Stomach (tissue), 9 donors: ENCODE measurements around the gene PPP1CC. TPM values are rescaled to one million over a fixed set of nuclear protein-coding genes. Genes with fewer than 3 reads are reported as not detected.

Source experiments
- DNase-seq, 2 donors: peaks; one replicate each; pipeline versions ENCODE4 v3.0.0 to v3.0.0-alpha.2; 2013 to 2019
- H3K27ac ChIP-seq, 5 donors: fragments of 200-600 bp in 4 of 5; sonication (generic) in 4 of 5; one replicate each; pipeline ENCODE4 v1.5.1; 2013 to 2019; ENCODE audit warnings: mild to moderate bottlenecking in 1 of 5, moderate library complexity in 1 of 5
- H3K27me3 ChIP-seq, 3 donors: fragments of 200-600 bp; sonication (generic); one replicate each; pipeline ENCODE4 v1.5.1; 2017 to 2019; ENCODE audit warnings: mixed run types in 1 of 3
- H3K36me3 ChIP-seq, 4 donors: fragments of 200-600 bp; sonication (generic); 1 replicate in 3 of 4; 2 replicates in 1 of 4; pipeline ENCODE4 v1.5.1; 2016 to 2019
- H3K4me1 ChIP-seq, 4 donors: fragments of 200-600 bp; sonication (generic); one replicate each; pipeline ENCODE4 v1.5.1; 2016 to 2019
- H3K4me3 ChIP-seq, 4 donors: fragments of 200-600 bp; sonication (generic) in 3 of 4; one replicate each; pipeline ENCODE4 v1.5.1; 2016 to 2019; ENCODE audit warnings: mild to moderate bottlenecking in 1 of 4
- H3K9me3 ChIP-seq, 4 donors: fragments of 200-600 bp; sonication (generic); one replicate each; pipeline ENCODE4 v1.5.1; 2016 to 2019
- EP300 ChIP-seq: sonication (generic); formaldehyde crosslinking; IDR thresholded peaks from one replicate; pipeline ENCODE4 v1.6.1; 2017; ENCODE audit warnings: antibody characterized with exemption
- POLR2A ChIP-seq, 4 donors: fragments of 450-650 bp; IDR thresholded peaks; one replicate each; pipeline ENCODE4 v1.6.1; 2016; ENCODE audit warnings: antibody characterized with exemption in 4 of 4, control low read depth in 2 of 4, mild to moderate bottlenecking in 1 of 4, moderate library complexity in 1 of 4
- POLR2AphosphoS5 ChIP-seq, 3 donors: sonication (generic); formaldehyde crosslinking; IDR thresholded peaks; one replicate each; pipeline ENCODE4 v1.6.1; 2016; ENCODE audit warnings: antibody characterized with exemption in 3 of 3
- WGBS, 5 donors: extraction: QIAGEN DNeasy Blood & Tissue Kit in 3 of 5; methylation state at CpG; one replicate each; pipeline versions ENCODE4 v1.1.5 to v1.1.7; 2013 to 2018; 5-methylcytosine and 5-hydroxymethylcytosine counted together
- intact Hi-C: fragments of 100-400 bp; cut with DNase I; formaldehyde crosslinking; loops from one replicate; pipeline ENCODE4 v1.15.1; 2023; ENCODE audit warnings: low total_unique reads
- polyA plus RNA-seq, 3 donors: library from polyadenylated mRNA; stranded (reverse); fragments of 200-250 nt; gene quantifications; one replicate each; pipeline ENCODE4 v1.2.3, GENCODE V29; 2013
- total RNA-seq, 5 donors: library from RNA; depleted of rRNA; stranded (reverse); fragments of >200 nt; gene quantifications; one replicate each; pipeline versions ENCODE4 v1.1.0 to v1.2.3, GENCODE V29; 2014 to 2016
- TF ChIP-seq, protein P1 (sequence below), 7 experiments: fragments of 450-650 bp in 4 of 7; fragments of 200-600 bp in 3 of 7; sonication (generic) in 3 of 7; IDR thresholded peaks; one replicate each; pipeline ENCODE4 v1.5.1; 2016 to 2019; ENCODE audit warnings: antibody characterized with exemption in 7 of 7, control low read depth in 2 of 7, mild to moderate bottlenecking in 1 of 7
- donor health status: healthy with polysubstance abuse.
- donor health status: Bipolar disorder and iron deficiency.
- donor health status: healthy.

PPP1CC gene
- total and polyA plus RNA-seq, 8 donors, result 44.9 to 205 (median 90.2) TPM

DNA sequence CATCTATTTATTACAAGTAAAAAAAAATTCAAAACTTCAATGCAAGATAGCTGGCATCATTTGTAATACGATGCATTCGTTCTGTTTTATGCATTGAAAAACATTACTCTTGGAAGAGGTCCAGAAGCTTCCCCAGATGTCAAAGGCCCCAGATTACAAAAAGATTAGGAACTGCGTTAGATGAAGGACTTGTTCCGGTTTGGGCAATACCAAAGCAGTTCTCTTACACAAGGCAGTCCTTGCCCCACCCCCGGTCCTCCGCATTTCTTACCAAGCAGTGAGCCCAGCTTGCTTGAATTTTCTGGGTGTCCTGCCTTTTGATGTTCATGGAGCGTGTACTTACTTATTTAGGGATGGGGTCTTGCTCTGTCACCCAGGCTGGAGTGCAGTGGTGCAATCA, 49.0 kb downstream of the PPP1CC start:
- intact Hi-C loops, result loop anchor here (10.0 kb wide), 1 partner anchor 79 kb away; the partner anchor contains the start of gene TCTN1
- DNase-seq, result no peak
- H3K27ac ChIP-seq, result peak overlapping the region in 3 of 5 donors; percentile 25 to 55 (median 50)
- H3K4me1 ChIP-seq, result peaks cover 0 to 42% (median 22%) of the 10 kb centered on the region in 4 donors
- no peaks in the 10 kb centered on the region for H3K36me3 ChIP-seq
- H3K4me3 ChIP-seq, result no peak overlapping the region
- no peak for TF ChIP-seq EP300
- TF ChIP-seq, protein P1, sequence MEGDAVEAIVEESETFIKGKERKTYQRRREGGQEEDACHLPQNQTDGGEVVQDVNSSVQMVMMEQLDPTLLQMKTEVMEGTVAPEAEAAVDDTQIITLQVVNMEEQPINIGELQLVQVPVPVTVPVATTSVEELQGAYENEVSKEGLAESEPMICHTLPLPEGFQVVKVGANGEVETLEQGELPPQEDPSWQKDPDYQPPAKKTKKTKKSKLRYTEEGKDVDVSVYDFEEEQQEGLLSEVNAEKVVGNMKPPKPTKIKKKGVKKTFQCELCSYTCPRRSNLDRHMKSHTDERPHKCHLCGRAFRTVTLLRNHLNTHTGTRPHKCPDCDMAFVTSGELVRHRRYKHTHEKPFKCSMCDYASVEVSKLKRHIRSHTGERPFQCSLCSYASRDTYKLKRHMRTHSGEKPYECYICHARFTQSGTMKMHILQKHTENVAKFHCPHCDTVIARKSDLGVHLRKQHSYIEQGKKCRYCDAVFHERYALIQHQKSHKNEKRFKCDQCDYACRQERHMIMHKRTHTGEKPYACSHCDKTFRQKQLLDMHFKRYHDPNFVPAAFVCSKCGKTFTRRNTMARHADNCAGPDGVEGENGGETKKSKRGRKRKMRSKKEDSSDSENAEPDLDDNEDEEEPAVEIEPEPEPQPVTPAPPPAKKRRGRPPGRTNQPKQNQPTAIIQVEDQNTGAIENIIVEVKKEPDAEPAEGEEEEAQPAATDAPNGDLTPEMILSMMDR (IDR thresholded peaks at IDR 0.05), result no peak
- no peak for TF ChIP-seq POLR2A (IDR thresholded peaks at IDR 0.05)
- TF ChIP-seq POLR2AphosphoS5 (IDR thresholded peaks at IDR 0.05), result no peak
- no peaks in the 10 kb centered on the region for H3K27me3 ChIP-seq
- 34 to 50% (median 42%) methylated on average over 7 of the region's 7 CpGs for WGBS, 5 donors
- H3K9me3 ChIP-seq, result no peaks in the 10 kb centered on the region

DNA sequence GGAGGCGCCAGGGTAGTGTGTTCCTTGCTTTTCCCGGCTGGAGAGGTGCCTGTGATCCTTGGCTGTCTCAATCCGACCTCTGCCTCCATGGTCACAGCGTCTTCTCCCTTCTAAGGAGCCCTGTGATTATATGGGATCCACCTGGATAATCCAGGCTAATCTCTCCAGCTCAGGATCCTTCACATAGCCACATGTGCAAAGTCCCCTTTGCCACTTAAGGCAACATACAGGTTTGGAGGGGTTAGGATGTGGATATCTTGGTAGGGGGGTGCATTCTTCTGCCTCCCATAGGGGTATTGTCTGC, 52.6 kb downstream of the PPP1CC start:
- Histone ChIP-seq H3K27ac (peak overlapping the region; percentile 8 to 84 (median 78)), H3K27me3 (peaks cover 0 to 3% (median 0%) of the 10 kb centered on the region in 3 donors), H3K9me3 (no peaks in the 10 kb centered on the region), H3K36me3 (peaks cover 0 to 3% (median 0%) of the 10 kb centered on the region in 4 donors), H3K4me3 (peak overlapping the region in 1 of 4 donors; percentile 62), H3K4me1 (peaks cover 9 to 44% (median 28%) of the 10 kb centered on the region in 4 donors)
- 32 to 60% (median 37%) methylated on average over 2 to 4 of the region's 4 CpGs for WGBS, 5 donors
- intact Hi-C loops, result loop anchor here (10.0 kb wide), 1 partner anchor 75 kb away; the partner anchor contains the start of gene TCTN1
- no peak for DNase-seq
- TF ChIP-seq POLR2A (IDR thresholded peaks at IDR 0.05) (no peak), EP300 (no peak), POLR2AphosphoS5 (IDR thresholded peaks at IDR 0.05) (no peak)
- TF ChIP-seq, protein P1 (IDR thresholded peaks at IDR 0.05), result no peak

DNA sequence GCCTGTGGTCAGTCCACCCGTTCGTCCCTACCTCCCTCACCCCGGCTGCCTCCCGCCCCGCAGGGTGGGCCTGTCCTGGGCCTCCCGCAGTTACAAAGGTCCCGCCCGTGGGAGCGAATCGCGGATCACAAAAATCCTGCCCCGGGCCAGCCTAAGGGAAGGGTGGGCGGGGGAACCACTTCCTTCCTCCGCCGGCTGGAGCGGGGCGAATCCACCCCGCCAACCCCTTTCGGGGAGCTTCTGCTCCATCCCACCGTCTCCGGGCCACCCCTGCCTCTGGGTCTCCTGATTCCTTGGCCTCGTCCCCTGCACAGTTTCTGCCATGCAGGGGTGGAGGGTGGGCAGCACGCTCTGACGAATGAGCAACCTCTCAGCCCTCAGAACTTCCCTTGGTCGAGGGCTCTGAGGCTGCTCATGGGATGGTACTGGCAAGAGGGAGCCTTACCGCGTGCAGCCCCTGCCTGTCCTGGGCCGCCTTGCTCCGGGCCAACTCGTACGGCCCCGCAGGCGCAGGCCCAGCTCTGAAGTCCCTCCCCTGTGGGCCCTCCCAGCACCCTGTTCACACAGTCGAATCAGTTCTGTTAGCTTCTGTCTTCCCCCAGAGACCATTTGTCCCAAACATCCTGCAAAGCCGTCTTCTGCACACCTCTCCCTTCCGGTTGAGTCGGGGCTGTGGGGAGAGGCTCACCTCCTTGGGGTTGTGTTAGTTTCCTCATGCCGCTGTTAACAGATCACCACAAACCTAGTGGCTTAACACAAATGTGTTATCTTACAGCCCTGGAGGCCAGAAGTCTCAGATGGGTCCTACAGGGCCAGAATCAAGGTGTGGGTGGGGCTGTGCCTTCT, 53.2 kb downstream of the PPP1CC start:
- Histone ChIP-seq H3K27ac (peak overlapping the region; percentile 8 to 84 (median 78)), H3K4me3 (peak overlapping the region; percentile 62 to 74 (median 68))

More for the DNA sequence above, 53.2 kb downstream of the PPP1CC start:
- DNase-seq, result peak; percentile 45 to 76
- no peak for TF ChIP-seq POLR2A (IDR thresholded peaks at IDR 0.05)
- TF ChIP-seq, protein P1 (IDR thresholded peaks at IDR 0.05), result no peak
- no peak for TF ChIP-seq EP300
- TF ChIP-seq POLR2AphosphoS5 (IDR thresholded peaks at IDR 0.05), result no peak
- intact Hi-C loops, result loop anchor here (10.0 kb wide), 1 partner anchor 75 kb away; the partner anchor contains the start of gene TCTN1
- Histone ChIP-seq H3K9me3 (no peaks in the 10 kb centered on the region), H3K36me3 (peaks cover 0 to 4% (median 0%) of the 10 kb centered on the region in 4 donors), H3K27me3 (peaks cover 0 to 3% (median 0%) of the 10 kb centered on the region in 3 donors), H3K4me1 (peaks cover 9 to 42% (median 28%) of the 10 kb centered on the region in 4 donors)
- WGBS, 5 donors, result 1 to 2% (median 1%) methylated on average over 22 to 38 of the region's 38 CpGs
